GM23338 (cell line): Measurements from ENCODE around the gene PLPP2. TPM values are rescaled to one million over a fixed set of nuclear protein-coding genes. Genes with fewer than 3 reads are reported as not detected.

Experiments
- ATAC-seq: fragments of 200-7000 bp; cut with Tn5 transposase; 3 replicates; pipeline ENCODE4 v1.9.1; 2020
- DNase-seq: peaks from one replicate; pipeline ENCODE4 v3.0.0-alpha.2; 2015; ENCODE audit warnings: low spot score
- H2AFZ ChIP-seq: fragments of 200-600 bp; sonication (generic); 2 replicates; pipeline ENCODE4 v1.8.0; 2016; ENCODE audit warnings: antibody characterized with exemption, mild to moderate bottlenecking, moderate library complexity
- H3F3A ChIP-seq: fragments of 200-600 bp; sonication (generic); replicated peaks from 2 replicates; pipeline ENCODE4 v1.8.0; 2017; ENCODE audit warnings: antibody characterized with exemption, mixed run types, low read depth
- H3K27ac ChIP-seq: fragments of 200-600 bp; sonication (generic); 2 replicates; pipeline ENCODE4 v1.6.1; 2016; ENCODE audit warnings: low read depth
- H3K27me3 ChIP-seq: fragments of 200-600 bp; sonication (generic); 2 replicates; pipeline ENCODE4 v1.8.0; 2016; ENCODE audit warnings: mild to moderate bottlenecking, mixed run types, moderate library complexity; ENCODE audit not compliant: insufficient read depth
- H3K36me3 ChIP-seq: fragments of 200-600 bp; sonication (generic); 2 replicates; pipeline ENCODE4 v1.8.0; 2016; ENCODE audit warnings: mild to moderate bottlenecking; ENCODE audit not compliant: insufficient read depth
- H3K4me1 ChIP-seq: fragments of 200-600 bp; sonication (generic); 2 replicates; pipeline ENCODE4 v1.8.0; 2016; ENCODE audit warnings: mild to moderate bottlenecking, moderate library complexity; ENCODE audit not compliant: insufficient read depth
- H3K4me2 ChIP-seq: fragments of 200-600 bp; sonication (generic); 2 replicates; pipeline ENCODE4 v1.7.1; 2017; ENCODE audit warnings: mixed run types
- H3K4me3 ChIP-seq: fragments of 200-600 bp; sonication (generic); 2 replicates; pipeline ENCODE4 v1.6.1; 2016; ENCODE audit warnings: mixed run types
- H3K79me2 ChIP-seq: fragments of 200-600 bp; sonication (generic); replicated peaks from 2 replicates; pipeline ENCODE4 v1.8.0; 2017; ENCODE audit warnings: mild to moderate bottlenecking; ENCODE audit not compliant: insufficient read depth
- H3K9me2 ChIP-seq: fragments of 200-600 bp; sonication (generic); 2 replicates; pipeline ENCODE4 v1.8.0; 2017; ENCODE audit not compliant: insufficient read depth
- H4K20me1 ChIP-seq: fragments of 200-600 bp; sonication (generic); replicated peaks from 2 replicates; pipeline ENCODE4 v1.8.0; 2017; ENCODE audit warnings: mild to moderate bottlenecking; ENCODE audit not compliant: insufficient read depth
- H3K27ac Mint-ChIP-seq: 2 replicates; pipeline ENCODE4 v1.8.0; 2020; ENCODE audit warnings: inconsistent platforms, mild to moderate bottlenecking, moderate library complexity, mixed read lengths
- H3K27me3 Mint-ChIP-seq: 3 replicates; pipeline ENCODE4 v1.8.0; 2022; ENCODE audit warnings: low read depth, mild to moderate bottlenecking, moderate library complexity, mixed read lengths, inconsistent platforms; ENCODE audit not compliant: insufficient read depth, poor library complexity
- H3K36me3 Mint-ChIP-seq: 3 replicates; pipeline ENCODE4 v1.8.0; 2021; ENCODE audit warnings: low read depth, mild to moderate bottlenecking, inconsistent platforms, moderate library complexity, mixed read lengths
- H3K4me1 Mint-ChIP-seq: 3 replicates; pipeline ENCODE4 v1.8.0; 2020; ENCODE audit warnings: mild to moderate bottlenecking, inconsistent platforms, mixed read lengths
- H3K4me3 Mint-ChIP-seq: 3 replicates; pipeline ENCODE4 v1.8.0; 2021; ENCODE audit warnings: moderate library complexity, mild to moderate bottlenecking, inconsistent platforms, mixed read lengths
- H3K9me3 Mint-ChIP-seq: 3 replicates; pipeline ENCODE4 v1.8.0; 2020; ENCODE audit warnings: moderate library complexity, mild to moderate bottlenecking, inconsistent platforms, mixed read lengths
- CREB1 ChIP-seq: fragments of 250-450 bp; sonication (Bioruptor Pico); IDR thresholded peaks from 2 replicates; pipeline ENCODE4 v1.5.0; 2020; ENCODE audit warnings: low read depth, mild to moderate bottlenecking, moderate library complexity
- EZH2 ChIP-seq: fragments of 200-600 bp; sonication (generic); IDR thresholded peaks from one replicate; pipeline ENCODE4 v1.8.0; 2017; ENCODE audit warnings: antibody characterized with exemption, mild to moderate bottlenecking, low read depth; ENCODE audit not compliant: unreplicated experiment
- EZH2phosphoT487 ChIP-seq: fragments of 200-600 bp; sonication (generic); IDR thresholded peaks from one replicate; pipeline ENCODE4 v1.8.1; 2018; ENCODE audit warnings: antibody characterized with exemption; ENCODE audit not compliant: unreplicated experiment
- NANOG ChIP-seq: IDR thresholded peaks from 2 replicates; pipeline ENCODE4 v1.6.1; 2016; ENCODE audit warnings: antibody characterized with exemption, borderline replicate concordance
- POLR2AphosphoS5 ChIP-seq: IDR thresholded peaks from 2 replicates; pipeline ENCODE4 v1.6.1; 2016; ENCODE audit warnings: antibody characterized with exemption, low read depth
- STAT1 ChIP-seq: IDR thresholded peaks from one replicate; pipeline ENCODE4 v1.6.1; 2016; ENCODE audit warnings: antibody characterized with exemption; ENCODE audit not compliant: unreplicated experiment
- ZNF114 ChIP-seq: fragments of 250-450 bp; sonication (Bioruptor Pico); IDR thresholded peaks from 2 replicates; pipeline ENCODE4 v1.5.0; 2020; ENCODE audit warnings: mild to moderate bottlenecking, moderate library complexity
- polyA plus RNA-seq: library from polyadenylated mRNA; unstranded; fragments of >200 nt; fragmentation: Nextera tagmentation; extraction: Ambion mirVana; gene quantifications from 2 replicates; pipeline ENCODE4 v1.2.1, GENCODE V29; 2016
- total RNA-seq: library from RNA; depleted of rRNA; stranded (reverse); fragments of >200 nt; shearing (Covaris generic); gene quantifications from 2 replicates; pipeline ENCODE4 v1.2.3, GENCODE V29; 2014
- TF ChIP-seq, protein P1 (sequence below): IDR thresholded peaks from 2 replicates; pipeline ENCODE4 v1.6.1; 2016; ENCODE audit warnings: antibody characterized with exemption
- TF ChIP-seq, protein P2 (sequence below): IDR thresholded peaks from one replicate; pipeline ENCODE4 v1.6.1; 2018; ENCODE audit warnings: antibody characterized with exemption; ENCODE audit not compliant: unreplicated experiment
- TF ChIP-seq, protein P3 (sequence below), 2 experiments: fragments of 200-600 bp in 1 of 2; sonication (generic) in 1 of 2; conservative IDR thresholded peaks; 2 replicates each; pipeline versions ENCODE4 v1.5.1 to v1.6.1; 2016 to 2017; ENCODE audit warnings: antibody characterized with exemption in 2 of 2, low read depth in 2 of 2, mild to moderate bottlenecking in 2 of 2, moderate library complexity in 1 of 2

Gene PLPP2
- total and polyA plus RNA-seq, 2 experiments from 2014 or later = 58.3 to 82.6 TPM

DNA sequence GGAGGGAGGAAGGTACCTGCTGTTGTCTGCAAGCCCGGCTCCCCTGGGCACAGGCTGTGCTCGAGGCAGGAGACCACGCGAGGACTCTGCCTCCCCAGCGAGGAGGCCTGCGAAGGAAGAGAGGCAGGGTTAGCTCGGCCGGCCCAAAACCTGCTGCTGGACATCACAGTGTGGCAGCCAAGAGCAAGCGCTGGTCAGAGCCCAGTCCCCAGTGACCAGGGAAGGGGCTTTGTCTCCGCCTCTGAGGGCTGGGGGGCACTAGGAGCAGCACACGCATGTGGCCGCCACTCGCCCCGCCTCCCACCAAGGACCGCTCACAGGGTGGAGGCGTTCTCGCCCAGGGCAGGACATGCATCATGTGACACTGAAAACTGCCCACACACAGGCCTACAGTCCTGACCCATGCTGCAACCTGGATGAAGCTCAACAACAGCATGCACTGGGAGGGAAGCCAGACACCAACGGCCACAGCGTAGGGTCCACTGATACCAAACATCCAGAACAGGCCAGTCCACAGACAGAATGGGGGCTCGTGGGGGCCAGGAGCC is 44.9 kb upstream of the PLPP2 start (continued):
- TF ChIP-seq POLR2AphosphoS5 (no peak), EZH2phosphoT487 (no peak)
- TF ChIP-seq, protein P1, sequence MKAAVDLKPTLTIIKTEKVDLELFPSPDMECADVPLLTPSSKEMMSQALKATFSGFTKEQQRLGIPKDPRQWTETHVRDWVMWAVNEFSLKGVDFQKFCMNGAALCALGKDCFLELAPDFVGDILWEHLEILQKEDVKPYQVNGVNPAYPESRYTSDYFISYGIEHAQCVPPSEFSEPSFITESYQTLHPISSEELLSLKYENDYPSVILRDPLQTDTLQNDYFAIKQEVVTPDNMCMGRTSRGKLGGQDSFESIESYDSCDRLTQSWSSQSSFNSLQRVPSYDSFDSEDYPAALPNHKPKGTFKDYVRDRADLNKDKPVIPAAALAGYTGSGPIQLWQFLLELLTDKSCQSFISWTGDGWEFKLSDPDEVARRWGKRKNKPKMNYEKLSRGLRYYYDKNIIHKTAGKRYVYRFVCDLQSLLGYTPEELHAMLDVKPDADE = no peak
- TF ChIP-seq, protein P2, sequence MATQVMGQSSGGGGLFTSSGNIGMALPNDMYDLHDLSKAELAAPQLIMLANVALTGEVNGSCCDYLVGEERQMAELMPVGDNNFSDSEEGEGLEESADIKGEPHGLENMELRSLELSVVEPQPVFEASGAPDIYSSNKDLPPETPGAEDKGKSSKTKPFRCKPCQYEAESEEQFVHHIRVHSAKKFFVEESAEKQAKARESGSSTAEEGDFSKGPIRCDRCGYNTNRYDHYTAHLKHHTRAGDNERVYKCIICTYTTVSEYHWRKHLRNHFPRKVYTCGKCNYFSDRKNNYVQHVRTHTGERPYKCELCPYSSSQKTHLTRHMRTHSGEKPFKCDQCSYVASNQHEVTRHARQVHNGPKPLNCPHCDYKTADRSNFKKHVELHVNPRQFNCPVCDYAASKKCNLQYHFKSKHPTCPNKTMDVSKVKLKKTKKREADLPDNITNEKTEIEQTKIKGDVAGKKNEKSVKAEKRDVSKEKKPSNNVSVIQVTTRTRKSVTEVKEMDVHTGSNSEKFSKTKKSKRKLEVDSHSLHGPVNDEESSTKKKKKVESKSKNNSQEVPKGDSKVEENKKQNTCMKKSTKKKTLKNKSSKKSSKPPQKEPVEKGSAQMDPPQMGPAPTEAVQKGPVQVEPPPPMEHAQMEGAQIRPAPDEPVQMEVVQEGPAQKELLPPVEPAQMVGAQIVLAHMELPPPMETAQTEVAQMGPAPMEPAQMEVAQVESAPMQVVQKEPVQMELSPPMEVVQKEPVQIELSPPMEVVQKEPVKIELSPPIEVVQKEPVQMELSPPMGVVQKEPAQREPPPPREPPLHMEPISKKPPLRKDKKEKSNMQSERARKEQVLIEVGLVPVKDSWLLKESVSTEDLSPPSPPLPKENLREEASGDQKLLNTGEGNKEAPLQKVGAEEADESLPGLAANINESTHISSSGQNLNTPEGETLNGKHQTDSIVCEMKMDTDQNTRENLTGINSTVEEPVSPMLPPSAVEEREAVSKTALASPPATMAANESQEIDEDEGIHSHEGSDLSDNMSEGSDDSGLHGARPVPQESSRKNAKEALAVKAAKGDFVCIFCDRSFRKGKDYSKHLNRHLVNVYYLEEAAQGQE = no peak

DNA sequence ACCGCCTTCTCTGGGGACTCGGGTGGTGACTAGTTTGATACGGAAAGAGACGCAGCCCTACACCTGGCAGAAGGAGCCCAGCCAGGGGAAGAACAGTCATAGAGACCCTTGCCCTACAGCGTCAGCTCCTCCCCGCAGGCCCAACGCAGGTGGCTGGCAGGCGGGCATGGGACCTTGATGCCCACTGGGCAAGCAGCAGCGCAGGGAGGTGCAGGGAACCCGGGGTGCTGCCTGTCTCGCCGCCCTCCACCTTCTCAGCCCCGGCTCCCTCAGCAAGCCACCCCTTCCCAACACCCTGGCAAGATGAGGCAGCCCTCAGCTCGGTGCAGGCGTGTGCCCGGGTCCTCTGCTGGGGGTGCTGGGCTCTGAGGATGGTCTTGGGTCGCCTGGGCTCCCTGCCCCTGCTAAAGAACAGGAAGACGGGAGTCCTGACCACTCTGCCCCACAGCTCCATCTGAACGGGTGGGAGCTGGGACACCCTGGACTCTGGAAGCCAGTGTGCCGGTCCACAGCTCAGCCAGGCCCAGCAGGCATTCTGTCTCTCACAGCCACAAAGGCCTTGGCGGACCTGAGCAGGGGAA is 44.4 kb upstream of the PLPP2 start:
- Histone ChIP-seq H3K79me2 (peaks cover 84% of the 10 kb centered on the region), H3K9me2 (no peaks in the 10 kb centered on the region), H2AFZ (no peak overlapping the region), H3F3A (no peaks in the 10 kb centered on the region), H4K20me1 (peaks cover 30% of the 10 kb centered on the region), H3K36me3 (peaks cover 6% of the 10 kb centered on the region; the same call in 1 of the 2 replicates), H3K4me1 (no peaks in the 10 kb centered on the region), H3K4me3 (no peak overlapping the region), H3K27ac (no peak overlapping the region), H3K27me3 (no peaks in the 10 kb centered on the region), H3K4me2 (no peak overlapping the region)
- TF ChIP-seq ZNF114 (CRISPR knock-in tag) (no peak), STAT1 (no peak), EZH2phosphoT487 (no peak), EZH2 (no peak), NANOG (no peak), POLR2AphosphoS5 (no peak), CREB1 (CRISPR knock-in tag) (no peak)
- TF ChIP-seq, protein P2 = no peak
- TF ChIP-seq, protein P3, sequence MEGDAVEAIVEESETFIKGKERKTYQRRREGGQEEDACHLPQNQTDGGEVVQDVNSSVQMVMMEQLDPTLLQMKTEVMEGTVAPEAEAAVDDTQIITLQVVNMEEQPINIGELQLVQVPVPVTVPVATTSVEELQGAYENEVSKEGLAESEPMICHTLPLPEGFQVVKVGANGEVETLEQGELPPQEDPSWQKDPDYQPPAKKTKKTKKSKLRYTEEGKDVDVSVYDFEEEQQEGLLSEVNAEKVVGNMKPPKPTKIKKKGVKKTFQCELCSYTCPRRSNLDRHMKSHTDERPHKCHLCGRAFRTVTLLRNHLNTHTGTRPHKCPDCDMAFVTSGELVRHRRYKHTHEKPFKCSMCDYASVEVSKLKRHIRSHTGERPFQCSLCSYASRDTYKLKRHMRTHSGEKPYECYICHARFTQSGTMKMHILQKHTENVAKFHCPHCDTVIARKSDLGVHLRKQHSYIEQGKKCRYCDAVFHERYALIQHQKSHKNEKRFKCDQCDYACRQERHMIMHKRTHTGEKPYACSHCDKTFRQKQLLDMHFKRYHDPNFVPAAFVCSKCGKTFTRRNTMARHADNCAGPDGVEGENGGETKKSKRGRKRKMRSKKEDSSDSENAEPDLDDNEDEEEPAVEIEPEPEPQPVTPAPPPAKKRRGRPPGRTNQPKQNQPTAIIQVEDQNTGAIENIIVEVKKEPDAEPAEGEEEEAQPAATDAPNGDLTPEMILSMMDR (conservative IDR thresholded peaks at IDR 0.05; ENCODE audit: low read depth in 2 of 2) = no peak
- TF ChIP-seq, protein P1 = no peak
- DNase-seq (no peak), ATAC-seq (no peak; the same call in 2 of the 3 replicates)
- Mint-ChIP-seq H3K27ac (no peak overlapping the region), H3K27me3 (peaks cover 3% of the 10 kb centered on the region), H3K36me3 (peaks cover 59% of the 10 kb centered on the region), H3K9me3 (peaks cover 3% of the 10 kb centered on the region; the same call in 2 of the 3 replicates), H3K4me3 (no peak overlapping the region), H3K4me1 (peaks cover 9% of the 10 kb centered on the region; the same call in 2 of the 3 replicates)
